Activated CD4-positive, alpha-beta T cell treated with anti-CD3 and anti-CD28 coated beads, Interleukin-2, amount 10 ng/mL, durations not matched to agents 24 days and 14 days (primary cell): ENCODE measurements around the gene COL16A1. TPM values are rescaled to one million over a fixed set of nuclear protein-coding genes. Genes with fewer than 3 reads are reported as not detected.

Source experiments
- DNase-seq: peaks from one replicate; pipeline ENCODE4 v3.0.0; 2022
- H3K27ac Mint-ChIP-seq: one replicate; pipeline ENCODE4 v1.8.0; 2022; ENCODE audit warnings: mild to moderate bottlenecking, mixed read lengths
- H3K27me3 Mint-ChIP-seq: one replicate; pipeline ENCODE4 v1.8.0; 2022; ENCODE audit warnings: mixed read lengths
- H3K36me3 Mint-ChIP-seq: one replicate; pipeline ENCODE4 v1.8.0; 2022; ENCODE audit warnings: low read depth, mild to moderate bottlenecking, mixed read lengths
- H3K4me1 Mint-ChIP-seq: one replicate; pipeline ENCODE4 v1.8.0; 2021; ENCODE audit warnings: mixed read lengths
- H3K4me3 Mint-ChIP-seq: one replicate; pipeline ENCODE4 v1.8.0; 2022; ENCODE audit warnings: mild to moderate bottlenecking, moderate library complexity, mixed read lengths
- H3K9me3 Mint-ChIP-seq: one replicate; pipeline ENCODE4 v1.8.0; 2021; ENCODE audit warnings: mixed read lengths
- intact Hi-C: fragments of 100-400 bp; cut with micrococcal nuclease; formaldehyde crosslinking; loops from one replicate; pipeline ENCODE4 v1.15.1; 2023
- total RNA-seq: library from RNA; stranded (reverse); gene quantifications from 2 replicates; pipeline ENCODE4 v1.2.3, GENCODE V29; 2022

COL16A1 gene
- total RNA-seq, 1 donor from 2014 or later = not detected

DNA sequence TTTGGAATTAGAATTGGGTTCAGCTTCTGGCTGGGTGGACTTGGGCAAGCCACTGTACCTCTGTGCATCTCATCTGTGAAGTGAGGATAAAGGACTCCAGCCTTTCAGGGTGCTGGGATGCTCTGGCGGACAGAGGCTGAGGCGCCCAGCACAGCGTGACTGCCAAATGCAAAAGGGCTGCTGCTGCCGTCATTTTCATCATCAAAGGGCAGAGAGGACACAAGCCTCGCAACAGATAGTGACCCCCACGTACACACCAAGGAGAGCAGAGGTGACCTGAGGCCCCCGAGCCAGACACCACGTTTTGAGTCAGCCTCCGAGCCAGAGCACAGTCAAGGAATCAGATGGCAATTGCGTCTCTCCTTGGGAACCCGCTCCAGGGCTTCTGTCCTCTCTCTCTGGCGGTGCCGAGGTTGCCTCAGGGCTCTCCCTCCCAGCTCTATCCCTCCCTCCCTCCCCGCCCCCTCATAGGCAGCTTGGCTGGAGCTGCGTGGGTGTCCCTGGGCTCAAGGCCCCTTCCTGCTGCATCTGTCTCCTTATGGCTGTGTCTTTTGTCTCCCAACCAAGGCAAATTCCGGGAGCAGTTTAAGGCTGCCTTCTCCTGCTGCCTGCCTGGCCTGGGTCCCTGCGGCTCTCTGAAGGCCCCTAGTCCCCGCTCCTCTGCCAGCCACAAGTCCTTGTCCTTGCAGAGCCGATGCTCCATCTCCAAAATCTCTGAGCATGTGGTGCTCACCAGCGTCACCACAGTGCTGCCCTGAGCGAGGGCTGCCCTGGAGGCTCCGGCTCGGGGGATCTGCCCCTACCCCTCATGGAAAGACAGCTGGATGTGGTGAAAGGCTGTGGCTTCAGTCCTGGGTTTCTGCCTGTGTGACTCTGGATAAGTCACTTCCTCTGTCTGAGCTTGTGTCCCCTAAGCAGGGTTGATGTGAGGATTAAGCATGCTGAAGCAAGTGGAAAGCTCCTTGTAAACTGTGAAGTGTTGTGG, 77.3 kb downstream of the COL16A1 start:
- intact Hi-C loops = no loop called here
- no peaks in the 10 kb centered on the region for H3K9me3 Mint-ChIP-seq
- H3K4me3 Mint-ChIP-seq = no peak overlapping the region
- H3K4me1 Mint-ChIP-seq = peaks cover 9% of the 10 kb centered on the region
- H3K27ac Mint-ChIP-seq = no peak overlapping the region
- no peaks in the 10 kb centered on the region for H3K27me3 Mint-ChIP-seq
- H3K36me3 Mint-ChIP-seq = peaks cover 27% of the 10 kb centered on the region
- DNase-seq = no peak

DNA sequence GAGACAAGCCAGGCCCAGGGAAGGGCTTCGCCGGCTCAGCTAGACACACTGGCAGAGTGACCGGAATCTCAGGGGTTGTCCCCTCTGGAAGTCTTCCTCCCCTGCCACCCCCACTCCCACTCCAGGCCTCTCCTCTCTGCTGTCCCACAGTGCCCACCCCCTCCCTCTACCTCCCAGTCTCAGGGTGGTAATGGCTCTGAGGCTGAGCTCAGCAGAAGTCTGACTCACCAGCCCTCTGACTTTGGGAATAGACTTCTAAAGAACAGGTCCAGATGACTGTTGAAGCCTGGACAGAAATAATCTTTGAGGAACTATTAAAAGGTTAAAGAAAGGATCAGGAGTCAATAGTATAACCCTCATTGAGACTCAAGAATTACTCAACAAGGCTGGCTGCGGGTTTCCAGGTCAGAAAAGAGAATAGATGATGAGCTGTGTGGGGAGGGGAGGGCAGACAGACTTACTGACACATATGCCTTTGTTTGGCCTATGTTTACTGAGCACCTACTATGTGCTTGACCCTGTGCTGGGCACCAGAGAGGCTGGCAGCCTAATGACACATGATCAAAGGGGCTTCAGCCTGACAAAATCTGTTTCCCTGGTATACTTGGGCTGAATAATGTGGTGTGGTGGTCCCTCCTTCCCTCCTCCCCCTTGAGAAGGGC, 78.1 kb downstream of the COL16A1 start:
- Mint-ChIP-seq H3K36me3 (peaks cover 27% of the 10 kb centered on the region), H3K9me3 (no peaks in the 10 kb centered on the region), H3K4me3 (no peak overlapping the region), H3K27ac (no peak overlapping the region), H3K4me1 (peaks cover 9% of the 10 kb centered on the region), H3K27me3 (no peaks in the 10 kb centered on the region)
- DNase-seq = no peak
- intact Hi-C loops = no loop called here

DNA sequence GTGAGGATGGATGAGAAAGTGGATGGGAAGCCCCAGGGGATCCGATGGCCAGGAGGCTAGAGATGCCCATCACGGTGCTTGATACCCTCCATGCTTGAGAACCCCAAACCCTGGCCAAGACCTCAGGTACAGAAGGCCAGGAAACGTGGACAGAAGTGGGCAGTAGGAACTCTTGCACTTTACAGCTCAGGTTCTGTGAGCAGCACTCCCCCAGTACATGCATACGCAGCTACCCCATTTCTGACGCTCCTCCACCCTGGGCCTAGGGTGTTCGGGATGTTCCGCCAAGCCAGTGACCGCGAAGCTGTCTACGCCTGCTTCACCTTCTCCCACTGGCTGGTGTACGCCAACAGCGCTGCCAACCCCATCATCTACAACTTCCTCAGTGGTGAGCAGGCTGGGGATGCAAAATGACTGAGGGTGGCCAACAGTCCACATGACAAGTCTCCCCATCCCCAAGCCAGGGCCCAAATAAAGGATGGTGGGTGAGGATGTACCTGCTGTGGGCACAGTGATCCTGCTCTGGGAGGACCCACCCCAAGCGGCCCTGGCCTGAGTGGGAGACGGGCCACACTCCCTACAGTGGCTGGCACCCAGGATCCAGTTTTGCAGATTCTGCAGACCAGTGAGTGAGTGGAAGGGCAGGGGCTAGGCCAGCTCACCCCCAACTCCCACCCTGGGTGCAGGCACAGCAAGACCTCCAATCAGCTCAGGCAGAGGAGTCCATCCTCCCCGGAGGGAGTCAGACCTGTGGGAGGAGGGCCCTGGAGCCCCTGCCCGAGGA, 78.9 kb downstream of the COL16A1 start:
- Mint-ChIP-seq H3K27ac (no peak overlapping the region), H3K9me3 (no peaks in the 10 kb centered on the region), H3K36me3 (peaks cover 21% of the 10 kb centered on the region), H3K27me3 (no peaks in the 10 kb centered on the region), H3K4me3 (no peak overlapping the region), H3K4me1 (peaks cover 9% of the 10 kb centered on the region)
- DNase-seq = no peak
- intact Hi-C loops = no loop called here

DNA sequence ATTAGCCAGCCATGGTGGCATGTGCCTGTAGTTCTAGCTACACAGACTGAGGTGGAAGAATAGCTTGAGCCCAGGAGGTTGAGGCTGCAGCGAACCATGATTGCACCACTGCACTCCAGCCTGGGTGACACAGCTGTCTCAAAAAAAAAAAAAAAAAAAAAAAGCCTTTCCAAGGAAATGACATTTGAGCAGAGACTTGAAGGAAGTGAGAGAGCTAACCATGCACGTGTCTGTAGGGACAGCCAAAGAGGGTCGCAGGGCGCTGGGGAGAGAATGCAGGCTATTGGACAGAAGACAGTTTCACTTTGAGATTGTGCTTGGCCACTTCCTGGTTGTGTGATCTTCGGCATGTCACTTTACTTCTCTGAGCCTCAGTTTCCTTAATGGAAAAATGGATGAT, 79.5 kb downstream of the COL16A1 start:
- Mint-ChIP-seq H3K9me3 (no peaks in the 10 kb centered on the region), H3K27ac (no peak overlapping the region), H3K4me1 (peaks cover 9% of the 10 kb centered on the region), H3K4me3 (no peak overlapping the region), H3K36me3 (peaks cover 15% of the 10 kb centered on the region), H3K27me3 (no peaks in the 10 kb centered on the region)
- intact Hi-C loops = no loop called here
- no peak for DNase-seq

DNA sequence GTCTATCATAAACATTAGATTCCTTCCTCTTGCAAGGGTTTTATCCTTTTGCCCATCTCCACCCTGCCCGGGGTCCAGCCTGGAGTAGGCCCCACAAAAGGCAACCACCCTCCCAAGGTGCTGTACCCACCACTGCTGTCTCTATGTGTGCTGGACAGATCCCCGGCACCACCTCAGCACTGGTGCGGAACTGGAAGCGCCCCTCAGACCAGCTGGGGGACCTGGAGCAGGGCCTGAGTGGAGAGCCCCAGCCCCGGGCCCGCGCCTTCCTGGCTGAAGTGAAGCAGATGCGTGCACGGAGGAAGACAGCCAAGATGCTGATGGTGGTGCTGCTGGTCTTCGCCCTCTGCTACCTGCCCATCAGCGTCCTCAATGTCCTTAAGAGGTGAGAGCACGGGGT, 80.5 kb downstream of the COL16A1 start:
- peaks cover 9% of the 10 kb centered on the region for H3K4me1 Mint-ChIP-seq
- no peak overlapping the region for H3K4me3 Mint-ChIP-seq
- no peak for DNase-seq
- H3K27ac Mint-ChIP-seq = no peak overlapping the region
- intact Hi-C loops = no loop called here
- peaks cover 9% of the 10 kb centered on the region for H3K27me3 Mint-ChIP-seq
- peaks cover 7% of the 10 kb centered on the region for H3K36me3 Mint-ChIP-seq
- H3K9me3 Mint-ChIP-seq = no peaks in the 10 kb centered on the region

DNA sequence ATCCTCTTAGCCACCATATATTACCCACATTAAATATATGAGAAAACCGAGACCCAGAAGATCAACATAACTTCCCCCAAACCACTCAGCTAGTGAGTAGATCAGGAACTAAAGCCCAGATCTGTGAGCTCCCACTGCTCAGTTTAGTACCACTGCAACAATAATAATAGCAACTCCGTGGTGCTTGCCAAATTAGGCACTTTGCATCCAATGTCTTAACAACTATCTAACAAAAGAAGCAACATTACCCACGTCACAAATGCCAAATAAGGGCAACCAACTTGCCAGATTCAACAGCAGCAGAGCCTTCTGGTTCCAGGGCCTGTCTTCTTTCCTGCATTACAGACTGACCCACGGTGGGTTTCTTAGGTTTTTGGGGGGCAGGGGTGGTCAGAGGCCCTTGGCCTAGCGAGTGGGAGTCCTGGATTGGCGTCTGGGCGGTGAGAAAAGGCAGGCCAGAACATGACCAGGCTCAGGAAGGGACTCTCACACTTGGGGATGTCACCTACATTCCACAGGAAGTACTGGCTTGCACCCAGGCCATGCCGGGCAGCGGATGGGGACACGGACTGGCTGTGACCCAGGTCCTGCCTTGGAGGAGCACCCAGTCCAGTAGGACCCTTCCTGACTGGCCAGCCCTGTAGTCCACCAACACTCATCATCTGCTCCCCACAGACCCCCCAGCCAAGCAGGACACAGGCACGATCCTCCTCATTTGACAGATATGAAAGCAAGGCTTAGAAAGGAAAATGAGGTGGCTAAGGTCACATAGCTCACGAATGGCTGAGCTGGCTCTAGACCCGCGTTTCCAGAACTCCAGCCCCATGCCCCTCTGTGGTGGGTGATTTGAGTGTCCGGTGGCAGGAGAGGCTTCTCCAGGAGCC, 81.7 kb downstream of the COL16A1 start:
- intact Hi-C loops = no loop called here
- peaks cover 15% of the 10 kb centered on the region for H3K27me3 Mint-ChIP-seq

DNA sequence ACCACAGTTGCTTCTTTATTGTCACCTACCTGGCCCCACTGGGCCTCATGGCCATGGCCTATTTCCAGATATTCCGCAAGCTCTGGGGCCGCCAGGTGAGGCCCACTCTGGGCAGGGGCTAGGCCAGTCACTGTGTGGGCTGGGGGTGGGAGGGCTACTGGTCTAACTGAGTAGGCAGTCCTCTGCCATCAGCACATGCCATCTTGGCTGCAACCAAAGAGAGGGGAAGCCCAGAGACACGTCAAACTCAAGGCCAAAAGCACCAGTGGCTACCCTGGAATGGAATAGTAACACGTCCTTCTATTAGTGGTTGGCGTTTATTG, 82.4 kb downstream of the COL16A1 start:
- Mint-ChIP-seq H3K27me3 (peaks cover 21% of the 10 kb centered on the region), H3K27ac (no peak overlapping the region), H3K4me1 (peaks cover 9% of the 10 kb centered on the region), H3K4me3 (no peak overlapping the region), H3K9me3 (no peaks in the 10 kb centered on the region), H3K36me3 (peaks cover 4% of the 10 kb centered on the region)
- intact Hi-C loops = no loop called here
- DNase-seq = no peak

More for the DNA sequence above, 81.7 kb downstream of the COL16A1 start:
- DNase-seq = no peak
- no peak overlapping the region for H3K4me3 Mint-ChIP-seq
- no peaks in the 10 kb centered on the region for H3K9me3 Mint-ChIP-seq
- no peak overlapping the region for H3K27ac Mint-ChIP-seq
- H3K36me3 Mint-ChIP-seq = peaks cover 4% of the 10 kb centered on the region
- H3K4me1 Mint-ChIP-seq = peaks cover 11% of the 10 kb centered on the region

DNA sequence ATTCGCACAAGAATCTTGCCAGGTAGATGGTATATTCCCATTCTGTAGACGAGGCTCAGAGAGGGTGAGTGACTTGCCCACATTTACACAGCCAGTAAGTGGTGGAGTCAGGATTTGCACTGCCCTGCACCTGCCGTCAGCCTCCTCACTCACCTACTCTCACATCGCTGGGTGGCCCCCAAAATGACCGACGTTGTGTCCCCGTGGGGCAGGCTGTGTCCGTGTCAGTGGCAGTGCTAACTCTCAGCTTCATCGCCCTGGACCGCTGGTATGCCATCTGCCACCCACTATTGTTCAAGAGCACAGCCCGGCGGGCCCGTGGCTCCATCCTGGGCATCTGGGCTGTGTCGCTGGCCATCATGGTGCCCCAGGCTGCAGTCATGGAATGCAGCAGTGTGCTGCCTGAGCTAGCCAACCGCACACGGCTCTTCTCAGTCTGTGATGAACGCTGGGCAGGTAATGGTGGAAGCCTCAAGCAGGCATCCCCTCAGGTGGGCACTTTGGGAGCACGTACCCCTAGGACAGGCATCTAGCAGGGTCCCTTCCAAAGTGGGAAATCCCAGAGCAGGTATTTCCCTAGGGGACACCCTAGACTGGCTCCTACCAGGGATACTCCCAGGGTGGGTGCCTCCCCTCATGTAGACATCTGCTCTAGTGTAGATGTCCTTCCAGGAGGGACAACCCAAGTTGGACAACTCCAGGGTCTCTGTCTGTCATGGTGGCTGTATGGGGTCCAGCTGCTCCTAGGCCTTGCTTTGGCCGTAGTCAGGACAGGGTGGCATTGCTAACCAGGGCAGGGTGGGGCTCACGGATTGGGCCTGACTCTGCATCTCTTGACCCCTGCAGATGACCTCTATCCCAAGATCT, 83.0 kb downstream of the COL16A1 start:
- Mint-ChIP-seq H3K9me3 (no peaks in the 10 kb centered on the region), H3K4me3 (no peak overlapping the region), H3K36me3 (peaks cover 4% of the 10 kb centered on the region), H3K27me3 (peaks cover 27% of the 10 kb centered on the region), H3K27ac (no peak overlapping the region), H3K4me1 (peaks cover 9% of the 10 kb centered on the region)
- intact Hi-C loops = no loop called here
- no peak for DNase-seq

DNA sequence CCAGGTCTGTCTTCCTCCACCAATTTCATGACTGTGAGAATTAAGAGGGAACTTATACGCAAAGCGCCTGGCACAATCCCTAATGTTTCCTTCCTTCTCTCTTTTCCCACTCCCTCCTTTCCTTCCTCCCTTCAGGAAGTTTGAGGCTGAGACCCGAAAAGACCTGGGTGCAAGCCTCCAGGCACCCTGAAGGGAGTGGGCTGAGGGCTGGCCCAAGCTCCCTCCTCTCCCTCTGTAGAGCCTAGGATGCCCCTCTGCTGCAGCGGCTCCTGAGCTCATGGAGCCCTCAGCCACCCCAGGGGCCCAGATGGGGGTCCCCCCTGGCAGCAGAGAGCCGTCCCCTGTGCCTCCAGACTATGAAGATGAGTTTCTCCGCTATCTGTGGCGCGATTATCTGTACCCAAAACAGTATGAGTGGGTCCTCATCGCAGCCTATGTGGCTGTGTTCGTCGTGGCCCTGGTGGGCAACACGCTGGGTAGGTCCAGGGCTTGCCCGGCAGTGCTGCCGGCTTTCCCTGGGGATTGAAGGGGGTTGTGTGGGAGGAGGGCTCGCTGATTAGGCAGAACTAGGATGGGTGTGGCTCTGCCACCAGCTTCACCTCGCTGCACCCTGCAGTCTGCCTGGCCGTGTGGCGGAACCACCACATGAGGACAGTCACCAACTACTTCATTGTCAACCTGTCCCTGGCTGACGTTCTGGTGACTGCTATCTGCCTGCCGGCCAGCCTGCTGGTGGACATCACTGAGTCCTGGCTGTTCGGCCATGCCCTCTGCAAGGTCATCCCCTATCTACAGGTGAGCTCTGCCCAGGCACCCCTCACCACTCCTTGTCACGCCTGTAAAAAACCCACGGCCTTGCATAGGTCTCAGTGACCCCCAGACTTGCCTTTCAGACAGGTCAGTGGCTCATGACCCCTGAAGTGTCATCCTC, 84.6 kb downstream of the COL16A1 start:
- Mint-ChIP-seq H3K27ac (no peak overlapping the region), H3K4me3 (no peak overlapping the region)

DNA sequence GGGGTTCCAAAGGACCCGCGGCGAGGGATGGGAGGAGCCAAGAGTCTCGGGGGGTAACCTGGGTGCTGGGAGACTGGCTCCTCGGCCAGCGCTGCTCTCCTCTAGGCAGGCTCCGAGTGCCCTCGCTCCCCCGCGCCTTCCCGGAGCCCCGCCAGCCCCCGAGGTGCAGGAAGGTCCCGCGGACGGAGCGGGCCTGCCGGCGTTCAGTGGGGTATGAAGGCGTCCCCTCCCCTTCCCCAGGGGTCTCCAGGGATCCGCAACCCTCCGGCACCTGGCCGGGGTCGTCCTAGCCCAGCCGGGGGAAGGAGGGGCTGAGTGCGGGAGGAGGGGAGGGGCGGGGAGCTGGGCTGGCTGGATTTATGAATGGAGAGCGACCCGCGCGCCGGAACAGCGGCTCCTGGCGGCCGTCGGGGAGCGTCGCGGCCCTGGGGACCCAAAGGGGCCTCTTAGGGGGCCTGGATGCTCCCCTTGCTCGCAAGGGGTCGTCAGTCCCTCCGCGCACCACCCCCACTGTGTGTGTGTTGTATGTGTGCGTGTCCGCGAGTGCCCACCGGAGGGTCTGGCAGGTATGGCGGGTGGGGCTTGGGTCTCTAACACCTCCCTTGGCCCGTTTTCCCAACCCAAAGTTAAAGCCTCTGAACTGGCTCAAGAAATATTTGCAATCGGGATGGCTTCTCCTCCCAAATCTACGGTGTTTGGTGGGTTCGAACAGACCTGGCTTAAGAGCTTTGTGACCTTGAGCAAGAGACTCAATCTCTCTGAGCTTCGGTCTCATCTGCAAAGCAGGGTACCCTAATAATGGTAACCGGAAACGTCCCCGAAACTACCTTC, 85.7 kb downstream of the COL16A1 start:
- Mint-ChIP-seq H3K27ac (no peak overlapping the region), H3K4me1 (peaks cover 2% of the 10 kb centered on the region), H3K27me3 (peaks cover 30% of the 10 kb centered on the region), H3K4me3 (no peak overlapping the region), H3K9me3 (no peaks in the 10 kb centered on the region), H3K36me3 (no peaks in the 10 kb centered on the region)
- peak; percentile 81 for DNase-seq
- intact Hi-C loops = loop anchor here (1.0 kb wide), 1 partner anchor 54 kb away; no protein-coding TSS in a partner anchor

More for the DNA sequence above, 84.6 kb downstream of the COL16A1 start:
- no peak for DNase-seq
- Mint-ChIP-seq H3K36me3 (peaks cover 4% of the 10 kb centered on the region), H3K27me3 (peaks cover 30% of the 10 kb centered on the region), H3K4me1 (peaks cover 6% of the 10 kb centered on the region), H3K9me3 (no peaks in the 10 kb centered on the region)
- intact Hi-C loops = loop anchor here (1.0 kb wide), 1 partner anchor 55 kb away; no protein-coding TSS in a partner anchor
